Calu3 (cell line): ENCODE measurements around the gene MAP7D1. TPM values are rescaled to one million over a fixed set of nuclear protein-coding genes. Genes with fewer than 3 reads are reported as not detected.

Experiments used
- BruUV-seq: library from RNA; stranded (reverse); fragments of 400-500 nt; replicated peaks from 2 replicates; lab custom pipeline; 2021; lab: Mats Ljungman, UMichigan
- CTCF ChIA-PET: fragments of 300-600 bp; sonication (Branson Sonifier 250); formaldehyde crosslinking; loops from one replicate; lab custom pipeline; 2022; ENCODE audit warnings: antibody characterized with exemption; lab: Charles Lee
- DNase-seq: peaks from one replicate; pipeline ENCODE4 v3.0.0; 2022
- H3K27ac Mint-ChIP-seq: one replicate; pipeline ENCODE4 v1.8.0; 2022; ENCODE audit warnings: mixed read lengths; ENCODE audit not compliant: unreplicated experiment
- H3K27me3 Mint-ChIP-seq: one replicate; pipeline ENCODE4 v1.8.0; 2022; ENCODE audit warnings: mixed read lengths; ENCODE audit not compliant: unreplicated experiment
- H3K36me3 Mint-ChIP-seq: one replicate; pipeline ENCODE4 v1.8.0; 2022; ENCODE audit warnings: mild to moderate bottlenecking, moderate library complexity, mixed read lengths; ENCODE audit not compliant: insufficient read depth, unreplicated experiment
- H3K4me1 Mint-ChIP-seq: one replicate; pipeline ENCODE4 v1.8.0; 2022; ENCODE audit warnings: mild to moderate bottlenecking, low read depth, mixed read lengths; ENCODE audit not compliant: unreplicated experiment
- H3K4me3 Mint-ChIP-seq: one replicate; pipeline ENCODE4 v1.8.0; 2022; ENCODE audit warnings: mild to moderate bottlenecking, low read depth, moderate library complexity, mixed read lengths; ENCODE audit not compliant: unreplicated experiment
- H3K9me3 Mint-ChIP-seq: one replicate; pipeline ENCODE4 v1.8.0; 2022; ENCODE audit warnings: low read depth, mixed read lengths; ENCODE audit not compliant: unreplicated experiment
- intact Hi-C: fragments of 100-400 bp; cut with micrococcal nuclease; formaldehyde crosslinking; loops from one replicate; pipeline ENCODE4 v1.10.0; 2022; ENCODE audit not compliant: unreplicated experiment
- total RNA-seq: library from RNA; stranded (reverse); gene quantifications from 2 replicates; pipeline ENCODE4 v1.2.3, GENCODE V29; 2022
- TF ChIP-seq, protein P1 (sequence below): fragments of 200-600 bp; IDR thresholded peaks from one replicate; pipeline ENCODE4 v1.8.0; 2022; ENCODE audit warnings: antibody characterized with exemption; ENCODE audit not compliant: unreplicated experiment

MAP7D1 gene
- total RNA-seq, 1 experiment from 2014 or later: 98.3 TPM

DNA sequence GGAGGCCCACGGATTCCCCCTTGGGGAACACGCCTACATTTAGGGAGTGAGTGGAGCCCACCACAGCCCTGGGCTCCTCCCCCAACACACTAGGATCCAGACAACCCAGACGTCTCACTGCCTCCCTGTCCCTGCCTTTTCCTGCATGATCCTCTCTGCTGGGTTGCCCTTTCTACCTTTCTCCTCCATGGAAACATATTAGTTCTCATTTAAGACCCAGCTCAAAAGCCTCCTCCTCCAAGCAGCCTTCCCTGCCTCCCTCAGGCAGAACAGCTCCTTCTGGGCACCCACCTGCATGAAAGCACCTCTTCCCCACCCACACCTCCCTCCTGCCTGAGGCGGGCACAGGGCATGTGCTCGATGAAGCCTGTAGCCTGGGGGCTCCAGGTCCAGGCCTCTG lies 41.6 kb upstream of the MAP7D1 start:
- BruUV-seq: no TSS peak
- Mint-ChIP-seq H3K4me1 (peaks cover 2% of the 10 kb centered on the region), H3K9me3 (no peaks in the 10 kb centered on the region), H3K27me3 (peaks cover 50% of the 10 kb centered on the region), H3K27ac (no peak overlapping the region), H3K36me3 (no peaks in the 10 kb centered on the region), H3K4me3 (no peak overlapping the region)
- CTCF ChIA-PET: no interaction called here
- TF ChIP-seq, protein P1, sequence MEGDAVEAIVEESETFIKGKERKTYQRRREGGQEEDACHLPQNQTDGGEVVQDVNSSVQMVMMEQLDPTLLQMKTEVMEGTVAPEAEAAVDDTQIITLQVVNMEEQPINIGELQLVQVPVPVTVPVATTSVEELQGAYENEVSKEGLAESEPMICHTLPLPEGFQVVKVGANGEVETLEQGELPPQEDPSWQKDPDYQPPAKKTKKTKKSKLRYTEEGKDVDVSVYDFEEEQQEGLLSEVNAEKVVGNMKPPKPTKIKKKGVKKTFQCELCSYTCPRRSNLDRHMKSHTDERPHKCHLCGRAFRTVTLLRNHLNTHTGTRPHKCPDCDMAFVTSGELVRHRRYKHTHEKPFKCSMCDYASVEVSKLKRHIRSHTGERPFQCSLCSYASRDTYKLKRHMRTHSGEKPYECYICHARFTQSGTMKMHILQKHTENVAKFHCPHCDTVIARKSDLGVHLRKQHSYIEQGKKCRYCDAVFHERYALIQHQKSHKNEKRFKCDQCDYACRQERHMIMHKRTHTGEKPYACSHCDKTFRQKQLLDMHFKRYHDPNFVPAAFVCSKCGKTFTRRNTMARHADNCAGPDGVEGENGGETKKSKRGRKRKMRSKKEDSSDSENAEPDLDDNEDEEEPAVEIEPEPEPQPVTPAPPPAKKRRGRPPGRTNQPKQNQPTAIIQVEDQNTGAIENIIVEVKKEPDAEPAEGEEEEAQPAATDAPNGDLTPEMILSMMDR: no peak
- no peak for DNase-seq
- intact Hi-C loops: no loop called here

DNA sequence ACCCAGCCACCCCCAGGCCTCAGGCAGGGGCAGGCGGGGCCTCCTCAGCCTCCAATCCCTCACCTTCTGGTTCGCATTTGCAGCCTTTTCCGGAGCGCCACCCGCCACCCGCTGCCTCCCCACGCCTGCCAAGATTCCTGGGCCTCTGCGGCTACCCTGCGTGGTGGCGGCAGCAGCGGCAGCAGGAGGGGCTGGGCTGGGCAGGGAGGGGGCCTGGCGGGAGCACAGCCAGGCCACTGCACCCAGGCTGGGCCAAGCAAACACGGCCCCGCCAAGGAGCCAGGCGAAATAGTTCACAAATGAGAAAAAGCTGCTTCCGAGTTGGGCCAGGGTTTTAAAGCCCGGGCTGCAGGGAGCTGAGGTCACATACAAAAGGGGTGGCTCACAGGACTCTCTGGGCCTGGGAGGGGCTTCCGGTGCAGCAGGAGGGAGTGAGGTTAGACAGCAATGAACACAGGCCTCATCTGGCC lies 40.7 kb upstream of the MAP7D1 start:
- intact Hi-C loops: no loop called here
- no peak for DNase-seq
- Mint-ChIP-seq H3K36me3 (no peaks in the 10 kb centered on the region), H3K9me3 (no peaks in the 10 kb centered on the region), H3K27me3 (peaks cover 50% of the 10 kb centered on the region), H3K27ac (no peak overlapping the region), H3K4me1 (no peaks in the 10 kb centered on the region), H3K4me3 (no peak overlapping the region)
- CTCF ChIA-PET: interaction anchor here (0.7 kb wide), 1 partner anchor 65 kb away, joined by 5 read pairs; no protein-coding TSS in a partner anchor
- BruUV-seq: no TSS peak
- TF ChIP-seq, protein P1: no peak

DNA sequence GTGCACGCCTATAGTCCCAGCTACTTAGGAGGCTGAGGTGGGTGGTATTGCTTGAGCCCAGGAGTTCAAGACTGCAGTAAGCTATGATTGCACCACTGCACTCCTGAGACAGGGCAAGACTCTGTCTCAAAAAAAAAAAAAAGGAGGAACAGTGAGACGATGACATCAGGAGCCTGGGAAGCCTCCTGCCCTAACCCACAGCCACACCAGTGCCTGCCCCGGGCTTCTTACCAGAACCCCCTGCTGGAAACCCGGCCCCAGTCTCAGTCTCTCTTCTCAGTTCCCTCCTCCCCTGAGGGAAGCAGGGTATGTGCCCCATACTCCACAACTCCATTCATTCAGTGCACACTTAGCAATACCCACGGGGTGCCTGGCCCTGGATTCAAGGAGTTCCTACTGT lies 40.0 kb upstream of the MAP7D1 start:
- intact Hi-C loops: no loop called here
- BruUV-seq: no TSS peak
- no peak overlapping the region for H3K27ac Mint-ChIP-seq
- DNase-seq: no peak
- no peaks in the 10 kb centered on the region for H3K9me3 Mint-ChIP-seq
- H3K36me3 Mint-ChIP-seq: no peaks in the 10 kb centered on the region
- peaks cover 46% of the 10 kb centered on the region for H3K27me3 Mint-ChIP-seq
- H3K4me3 Mint-ChIP-seq: no peak overlapping the region
- CTCF ChIA-PET: interaction anchor here (0.7 kb wide), 1 partner anchor 66 kb away, joined by 5 read pairs; no protein-coding TSS in a partner anchor
- TF ChIP-seq, protein P1: no peak
- H3K4me1 Mint-ChIP-seq: no peaks in the 10 kb centered on the region

DNA sequence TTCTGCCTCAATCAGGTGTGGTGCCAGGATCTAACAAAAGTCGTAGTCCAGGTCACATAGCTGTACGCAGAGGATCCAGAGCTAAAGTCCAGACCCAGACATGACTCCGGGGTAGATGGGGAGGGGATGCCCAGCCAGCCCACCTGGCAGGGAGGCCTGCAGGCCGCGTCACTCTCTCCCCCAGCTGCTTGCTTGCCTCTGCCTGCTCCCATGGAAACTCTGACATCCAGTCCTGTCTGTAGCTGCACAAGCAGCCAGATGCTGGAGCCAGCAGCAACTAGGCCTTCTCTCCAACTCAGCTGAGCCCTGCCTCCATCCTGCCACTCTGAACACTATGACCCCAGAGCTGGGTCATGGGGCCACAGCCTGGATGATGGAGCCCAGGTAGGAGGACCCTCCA lies 39.1 kb upstream of the MAP7D1 start:
- peaks cover 44% of the 10 kb centered on the region for H3K27me3 Mint-ChIP-seq
- H3K4me3 Mint-ChIP-seq: no peak overlapping the region
- H3K4me1 Mint-ChIP-seq: no peaks in the 10 kb centered on the region
- intact Hi-C loops: no loop called here
- H3K27ac Mint-ChIP-seq: no peak overlapping the region
- TF ChIP-seq, protein P1: no peak
- BruUV-seq: no TSS peak
- DNase-seq: no peak
- H3K9me3 Mint-ChIP-seq: no peaks in the 10 kb centered on the region
- H3K36me3 Mint-ChIP-seq: no peaks in the 10 kb centered on the region
- CTCF ChIA-PET: interaction anchor here (0.5 kb wide), 1 partner anchor 82 kb away, joined by 3 read pairs; no protein-coding TSS in a partner anchor
